WI38 (cell line): Measurements from ENCODE around the gene KRT40.

Experiments used
- H3K4me3 ChIP-seq: 2 replicates; pipeline ENCODE4 v1.5.1; 2011; ENCODE audit warnings: low read depth, mild to moderate bottlenecking, control low read depth, low read length
- CTCF ChIP-seq: IDR thresholded peaks from 2 replicates; pipeline ENCODE4 v1.5.1; 2012; ENCODE audit warnings: low read depth, mild to moderate bottlenecking, control low read depth, low read length

Gene KRT40

GRCh38 chr17:40936437-40936971, 47.6 kb downstream of the KRT40 start:
- no peak for TF ChIP-seq CTCF
- no peak overlapping the region for H3K4me3 ChIP-seq

- no peak overlapping the region for H3K4me3 ChIP-seq
- no peak for TF ChIP-seq CTCF
Measured at GRCh38 chr17:40935624-40936023, 48.5 kb downstream of the KRT40 start.

GRCh38 chr17:40932608-40933007, 51.5 kb downstream of the KRT40 start:
- TF ChIP-seq CTCF: no peak
- no peak overlapping the region for H3K4me3 ChIP-seq

GRCh38 chr17:40931311-40931710, 52.8 kb downstream of the KRT40 start:
- H3K4me3 ChIP-seq: no peak overlapping the region
- no peak for TF ChIP-seq CTCF
